CD4-positive, alpha-beta memory T cell (primary cell): Measurements from ENCODE around the gene SYNPR. TPM values are rescaled to one million over a fixed set of nuclear protein-coding genes. Genes with fewer than 3 reads are reported as not detected.

Experiments used
- CTCF ChIA-PET: fragments of 350-600 bp; sonication (Branson Sonifier 250); formaldehyde crosslinking; loops from one replicate; lab custom pipeline; 2021; ENCODE audit warnings: inconsistent platforms; ENCODE audit not compliant: partially characterized antibody; lab: Charles Lee
- POLR2A ChIA-PET: fragments of 350-600 bp; sonication (Branson Sonifier 250); formaldehyde crosslinking; loops from one replicate; lab custom pipeline; 2021; ENCODE audit not compliant: partially characterized antibody; lab: Charles Lee
- DNase-seq, 5 donors: peaks; one replicate each; pipeline versions ENCODE4 v3.0.0 to v3.0.0-alpha.2; 2020 to 2022; ENCODE audit warnings: mixed read lengths in 1 of 5
- H3K27ac ChIP-seq: one replicate; pipeline ENCODE4 v1.7.0; 2013; ENCODE audit warnings: low read depth, low read length
- H3K27me3 ChIP-seq: 2 replicates; pipeline ENCODE4 v1.7.0; 2013; ENCODE audit warnings: mild to moderate bottlenecking, low read length, moderate library complexity; ENCODE audit not compliant: insufficient read depth
- H3K36me3 ChIP-seq: 2 replicates; pipeline ENCODE4 v1.7.0; 2013; ENCODE audit warnings: mild to moderate bottlenecking, low read length, moderate library complexity; ENCODE audit not compliant: insufficient read depth
- H3K4me1 ChIP-seq: 2 replicates; pipeline ENCODE4 v1.7.0; 2013; ENCODE audit warnings: mild to moderate bottlenecking, low read length, moderate library complexity; ENCODE audit not compliant: insufficient read depth
- H3K4me3 ChIP-seq, 2 donors: one replicate each; pipeline ENCODE4 v1.7.0; 2013; ENCODE audit warnings: low read length in 2 of 2, mild to moderate bottlenecking in 1 of 2
- H3K9me3 ChIP-seq, 2 donors: one replicate each; pipeline ENCODE4 v1.7.0; 2013; ENCODE audit warnings: low read length in 2 of 2, control low read depth in 1 of 2; ENCODE audit not compliant: control insufficient read depth in 1 of 2
- H3K27ac Mint-ChIP-seq, 7 donors: one replicate each; pipeline ENCODE4 v1.8.0; 2020 to 2021; ENCODE audit warnings: mixed read lengths in 7 of 7, mild to moderate bottlenecking in 6 of 7, inconsistent platforms in 3 of 7, moderate library complexity in 3 of 7
- H3K27me3 Mint-ChIP-seq, 2 donors: one replicate each; pipeline ENCODE4 v1.8.0; 2020 to 2021; ENCODE audit warnings: mixed read lengths in 2 of 2
- H3K36me3 Mint-ChIP-seq, 2 donors: one replicate each; pipeline ENCODE4 v1.8.0; 2020 to 2021; ENCODE audit warnings: mixed read lengths in 2 of 2, inconsistent platforms in 1 of 2, mild to moderate bottlenecking in 1 of 2
- H3K4me1 Mint-ChIP-seq, 4 donors: one replicate each; pipeline ENCODE4 v1.8.0; 2020 to 2021; ENCODE audit warnings: mixed read lengths in 4 of 4, mild to moderate bottlenecking in 1 of 4
- H3K4me3 Mint-ChIP-seq, 8 donors: one replicate each; pipeline ENCODE4 v1.8.0; 2020 to 2021; ENCODE audit warnings: mixed read lengths in 8 of 8, mild to moderate bottlenecking in 7 of 8, moderate library complexity in 6 of 8, inconsistent platforms in 3 of 8
- H3K9me3 Mint-ChIP-seq, 8 donors: one replicate each; pipeline ENCODE4 v1.8.0; 2020 to 2021; ENCODE audit warnings: mixed read lengths in 8 of 8, mild to moderate bottlenecking in 5 of 8, inconsistent platforms in 3 of 8, moderate library complexity in 1 of 8
- intact Hi-C: fragments of 100-400 bp; cut with micrococcal nuclease; formaldehyde crosslinking; loops from one replicate; pipeline ENCODE4 v1.15.1; 2023
- polyA plus RNA-seq, 2 donors: library from polyadenylated mRNA; unstranded; fragments of 300-500 nt; fragmentation: Illumina TruSeq; gene quantifications; one replicate each; pipeline ENCODE4 v1.2.3, GENCODE V29; 2021
- total RNA-seq, 2 experiments: library from RNA; stranded (reverse); gene quantifications; one replicate each; pipeline ENCODE4 v1.2.3, GENCODE V29; 2021

Gene SYNPR
- total and polyA plus RNA-seq, 4 experiments from 2014 or later = not detected

GRCh38 chr3:63493101-63493500, 215.0 kb downstream of the SYNPR start:
- H3K27ac ChIP-seq = no peak overlapping the region
- H3K36me3 ChIP-seq = no peaks in the 10 kb centered on the region
- Mint-ChIP-seq H3K4me3 (no peak overlapping the region), H3K9me3 (peaks cover 0 to 8% (median 1%) of the 10 kb centered on the region in 8 donors), H3K27ac (no peak overlapping the region), H3K36me3 (no peaks in the 10 kb centered on the region), H3K4me1 (no peaks in the 10 kb centered on the region), H3K27me3 (no peaks in the 10 kb centered on the region)
- H3K9me3 ChIP-seq = no peaks in the 10 kb centered on the region
- no peak overlapping the region for H3K4me3 ChIP-seq
- no peaks in the 10 kb centered on the region for H3K4me1 ChIP-seq
- CTCF ChIA-PET = no interaction called here
- intact Hi-C loops = no loop called here
- DNase-seq = no peak
- H3K27me3 ChIP-seq = no peaks in the 10 kb centered on the region
- POLR2A ChIA-PET = no interaction called here

- ChIA-PET CTCF (no interaction called here), POLR2A (no interaction called here)
- peaks cover 0 to 11% (median 1%) of the 10 kb centered on the region in 8 donors for H3K9me3 Mint-ChIP-seq
Measured at GRCh38 chr3:63494646-63495045, 216.5 kb downstream of the SYNPR start.

GRCh38 chr3:63497641-63498040, 219.5 kb downstream of the SYNPR start:
- DNase-seq = no peak
- Mint-ChIP-seq H3K27ac (no peak overlapping the region), H3K4me3 (no peak overlapping the region), H3K9me3 (peaks cover 0 to 3% (median 0%) of the 10 kb centered on the region in 8 donors), H3K27me3 (no peaks in the 10 kb centered on the region), H3K36me3 (no peaks in the 10 kb centered on the region), H3K4me1 (no peaks in the 10 kb centered on the region)
- ChIA-PET POLR2A (no interaction called here), CTCF (no interaction called here)
- intact Hi-C loops = no loop called here
- no peaks in the 10 kb centered on the region for H3K36me3 ChIP-seq
- H3K27me3 ChIP-seq = no peaks in the 10 kb centered on the region
- no peak overlapping the region for H3K4me3 ChIP-seq
- no peaks in the 10 kb centered on the region for H3K9me3 ChIP-seq
- H3K4me1 ChIP-seq = no peaks in the 10 kb centered on the region
- no peak overlapping the region for H3K27ac ChIP-seq

More at GRCh38 chr3:63494646-63495045, 216.5 kb downstream of the SYNPR start:
- H3K27me3 Mint-ChIP-seq = no peaks in the 10 kb centered on the region
- Histone ChIP-seq H3K4me1 (no peaks in the 10 kb centered on the region), H3K27me3 (no peaks in the 10 kb centered on the region), H3K9me3 (no peaks in the 10 kb centered on the region), H3K27ac (no peak overlapping the region), H3K36me3 (no peaks in the 10 kb centered on the region), H3K4me3 (no peak overlapping the region)
- H3K4me1 Mint-ChIP-seq = no peaks in the 10 kb centered on the region
- no peaks in the 10 kb centered on the region for H3K36me3 Mint-ChIP-seq
- no peak overlapping the region for H3K4me3 Mint-ChIP-seq
- DNase-seq = no peak
- intact Hi-C loops = no loop called here
- no peak overlapping the region for H3K27ac Mint-ChIP-seq

DNA sequence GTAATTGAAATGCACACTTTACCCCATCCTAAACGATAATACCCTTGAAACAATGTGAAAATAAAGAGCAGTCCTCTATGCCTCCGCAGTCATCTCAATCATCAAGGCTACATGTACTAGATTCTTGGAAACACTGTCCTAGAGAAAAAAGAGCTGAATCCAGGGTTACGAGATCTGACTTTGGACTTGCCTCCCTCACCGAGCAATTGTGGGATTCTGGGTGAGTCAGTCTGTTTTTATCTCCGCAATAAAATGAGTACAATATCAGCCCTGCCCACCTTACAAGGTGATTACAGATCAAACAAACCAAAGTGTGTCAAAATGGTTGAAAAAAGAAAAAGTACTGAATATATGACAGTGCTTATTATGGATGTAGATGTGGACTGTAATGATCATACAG, 222.1 kb downstream of the SYNPR start:
- Mint-ChIP-seq H3K27me3 (no peaks in the 10 kb centered on the region), H3K27ac (no peak overlapping the region)
- CTCF ChIA-PET = no interaction called here

DNA sequence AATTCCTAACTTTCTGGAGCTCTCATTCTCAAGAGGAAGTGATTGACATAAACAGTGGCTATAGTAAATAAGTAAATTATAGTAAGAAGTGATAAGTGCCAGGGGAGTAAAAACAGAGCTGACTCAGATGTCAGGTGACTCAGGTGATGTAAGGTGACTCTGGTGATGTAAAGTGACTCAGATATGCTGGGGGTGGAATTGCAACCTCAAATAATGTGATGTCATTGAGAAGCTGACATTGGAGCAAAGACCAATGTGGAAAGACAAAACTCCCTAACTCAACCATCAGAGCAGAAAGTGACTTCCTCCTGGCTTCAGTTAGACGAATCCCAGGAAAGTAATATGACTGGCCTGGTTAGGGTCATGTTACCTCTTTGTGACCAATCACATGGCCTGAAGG, 230.2 kb downstream of the SYNPR start:
- intact Hi-C loops = no loop called here
- no peak overlapping the region for H3K4me3 ChIP-seq
- H3K36me3 ChIP-seq = no peaks in the 10 kb centered on the region
- peak overlapping the region in 1 of 7 donors; percentile 19 for H3K27ac Mint-ChIP-seq
- H3K4me3 Mint-ChIP-seq = no peak overlapping the region
- no peaks in the 10 kb centered on the region for H3K4me1 ChIP-seq
- no peaks in the 10 kb centered on the region for H3K27me3 Mint-ChIP-seq
- no peaks in the 10 kb centered on the region for H3K9me3 ChIP-seq
- peaks cover 0 to 3% (median 0%) of the 10 kb centered on the region in 8 donors for H3K9me3 Mint-ChIP-seq
- H3K27me3 ChIP-seq = no peaks in the 10 kb centered on the region
- H3K4me1 Mint-ChIP-seq = no peaks in the 10 kb centered on the region
- H3K27ac ChIP-seq = no peak overlapping the region
- no peaks in the 10 kb centered on the region for H3K36me3 Mint-ChIP-seq
- DNase-seq = no peak
- CTCF ChIA-PET = no interaction called here
- POLR2A ChIA-PET = no interaction called here

More for the DNA sequence above, 222.1 kb downstream of the SYNPR start:
- Histone ChIP-seq H3K27ac (no peak overlapping the region), H3K4me3 (no peak overlapping the region), H3K36me3 (no peaks in the 10 kb centered on the region), H3K9me3 (no peaks in the 10 kb centered on the region), H3K4me1 (no peaks in the 10 kb centered on the region), H3K27me3 (no peaks in the 10 kb centered on the region)
- DNase-seq = no peak
- intact Hi-C loops = no loop called here
- Mint-ChIP-seq H3K4me3 (no peak overlapping the region), H3K9me3 (peaks cover 0 to 3% (median 0%) of the 10 kb centered on the region in 8 donors), H3K36me3 (no peaks in the 10 kb centered on the region), H3K4me1 (no peaks in the 10 kb centered on the region)
- POLR2A ChIA-PET = no interaction called here

DNA sequence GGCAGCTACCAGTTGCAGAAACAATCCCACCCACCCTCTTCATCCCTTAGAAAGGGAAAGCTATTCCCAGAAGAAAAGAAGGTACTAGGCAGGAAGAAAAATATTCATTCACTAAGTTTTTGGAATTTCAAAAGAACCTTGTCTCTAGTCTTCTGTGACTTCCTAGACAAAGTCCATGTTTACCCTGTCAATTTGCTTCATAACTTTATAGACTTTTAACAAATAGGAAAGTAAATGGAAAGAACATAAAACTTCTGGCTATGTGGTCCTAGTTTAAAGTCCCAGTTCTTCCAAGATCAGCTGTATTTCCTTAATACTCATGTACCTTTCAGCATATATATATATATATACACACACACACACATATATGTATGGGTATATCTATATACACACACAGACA, 230.7 kb downstream of the SYNPR start:
- no peak overlapping the region for H3K27ac ChIP-seq
- POLR2A ChIA-PET = no interaction called here
- Mint-ChIP-seq H3K9me3 (peaks cover 0 to 3% (median 0%) of the 10 kb centered on the region in 8 donors), H3K4me3 (no peak overlapping the region), H3K36me3 (no peaks in the 10 kb centered on the region), H3K27ac (no peak overlapping the region), H3K27me3 (no peaks in the 10 kb centered on the region), H3K4me1 (no peaks in the 10 kb centered on the region)
- no peak overlapping the region for H3K4me3 ChIP-seq
- no peaks in the 10 kb centered on the region for H3K4me1 ChIP-seq
- H3K36me3 ChIP-seq = no peaks in the 10 kb centered on the region
- DNase-seq = no peak
- H3K27me3 ChIP-seq = no peaks in the 10 kb centered on the region
- intact Hi-C loops = no loop called here
- no peaks in the 10 kb centered on the region for H3K9me3 ChIP-seq
- CTCF ChIA-PET = no interaction called here

GRCh38 chr3:63513791-63514190, 235.7 kb downstream of the SYNPR start:
- Mint-ChIP-seq H3K36me3 (no peaks in the 10 kb centered on the region), H3K4me3 (no peak overlapping the region), H3K27me3 (no peaks in the 10 kb centered on the region), H3K27ac (no peak overlapping the region), H3K4me1 (no peaks in the 10 kb centered on the region), H3K9me3 (peaks cover 0 to 7% (median under 1%) of the 10 kb centered on the region in 8 donors)
- H3K4me3 ChIP-seq = no peak overlapping the region
- H3K4me1 ChIP-seq = no peaks in the 10 kb centered on the region
- intact Hi-C loops = no loop called here
- POLR2A ChIA-PET = no interaction called here
- no peak overlapping the region for H3K27ac ChIP-seq
- no peaks in the 10 kb centered on the region for H3K36me3 ChIP-seq
- CTCF ChIA-PET = no interaction called here
- no peaks in the 10 kb centered on the region for H3K9me3 ChIP-seq
- DNase-seq = no peak
- no peaks in the 10 kb centered on the region for H3K27me3 ChIP-seq

DNA sequence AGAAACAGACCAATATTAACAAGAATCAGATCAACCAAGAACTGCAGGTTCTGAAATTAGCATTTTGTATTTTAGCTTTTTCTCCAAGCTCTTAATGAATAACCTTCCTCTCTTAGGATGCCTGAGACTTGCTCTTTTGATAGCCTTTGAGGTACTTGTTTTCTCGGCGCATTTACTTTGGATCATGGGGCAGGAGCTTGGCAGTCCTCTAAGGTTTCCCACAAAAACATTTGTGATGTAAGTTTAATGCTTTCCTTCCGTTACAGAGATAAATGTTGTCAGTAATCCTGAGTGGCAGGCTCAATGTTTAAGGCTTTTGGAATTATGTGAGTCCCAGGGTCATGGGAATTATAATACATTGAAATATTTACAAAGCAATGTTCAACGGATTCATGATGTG, 236.6 kb downstream of the SYNPR start:
- H3K27ac ChIP-seq = no peak overlapping the region
- H3K4me3 Mint-ChIP-seq = no peak overlapping the region
- no peaks in the 10 kb centered on the region for H3K9me3 ChIP-seq
- no peak overlapping the region for H3K27ac Mint-ChIP-seq
- CTCF ChIA-PET = no interaction called here
- no peaks in the 10 kb centered on the region for H3K4me1 ChIP-seq
- POLR2A ChIA-PET = no interaction called here
- no peak overlapping the region for H3K4me3 ChIP-seq
- no peaks in the 10 kb centered on the region for H3K36me3 Mint-ChIP-seq
- DNase-seq = no peak
- H3K9me3 Mint-ChIP-seq = peaks cover 0 to 7% (median under 1%) of the 10 kb centered on the region in 8 donors
- H3K36me3 ChIP-seq = no peaks in the 10 kb centered on the region
- H3K27me3 ChIP-seq = no peaks in the 10 kb centered on the region
- H3K27me3 Mint-ChIP-seq = no peaks in the 10 kb centered on the region
- no peaks in the 10 kb centered on the region for H3K4me1 Mint-ChIP-seq
- intact Hi-C loops = no loop called here
